ENCODE data around the gene ELF4. TPM values are rescaled to one million over a fixed set of nuclear protein-coding genes. Genes with fewer than 3 reads are reported as not detected.

ELF4 gene
- total and polyA plus RNA-seq, 2 of the 13 experiments (the other 11 are each of a cell fraction or from before 2014, with no cell fraction given) = 1.3 to 2.6 TPM

DNA sequence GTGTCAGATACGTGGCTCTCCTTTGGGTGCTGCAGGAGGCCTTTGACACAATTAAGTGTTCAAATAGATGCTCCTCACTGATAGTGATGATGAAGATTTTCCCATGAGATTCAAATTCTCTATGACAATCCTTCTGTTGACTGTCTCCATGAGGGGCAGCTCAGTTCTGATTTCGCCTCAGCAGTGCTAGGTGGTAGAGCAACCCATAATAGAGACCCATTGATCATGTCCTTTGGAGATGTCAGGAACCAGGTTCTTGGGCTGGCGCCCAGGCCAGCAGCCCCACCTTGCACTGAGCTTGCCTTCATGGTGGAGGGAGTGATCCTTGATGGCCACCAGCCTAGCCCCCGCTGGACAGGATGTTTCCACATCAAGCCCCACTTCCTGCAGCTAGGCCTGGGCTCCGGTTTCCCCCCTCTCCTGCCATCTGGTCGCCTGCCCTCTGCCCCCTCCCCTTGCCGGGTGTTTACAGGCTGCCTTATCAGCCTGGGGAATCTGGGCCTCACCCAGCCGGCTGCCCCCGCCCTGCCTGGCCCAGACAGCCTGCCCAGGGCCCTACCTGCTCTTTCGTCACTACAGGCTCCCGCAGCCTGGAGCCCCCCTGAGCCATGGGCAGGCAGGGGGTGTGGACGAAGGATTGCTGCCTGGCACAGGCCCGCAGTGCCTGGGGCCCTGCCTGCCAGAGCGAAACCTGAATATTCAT is 12.6 kb downstream of the ELF4 start:
- WGBS (ENCODE audit: low lambda C conversion rate) = 23% methylated on average over 3 of the region's 14 CpGs
- intact Hi-C loops (cut with micrococcal nuclease; ENCODE audit: unreplicated experiment) = no loop called here
- no peaks in the 10 kb centered on the region for H3K36me3 ChIP-seq (replicated peaks in 1 of 2; ENCODE audit: control insufficient read depth in 1 of 2, insufficient read depth in 2 of 2, low read length in 2 of 2)
- H3K27me3 ChIP-seq (ENCODE audit: control insufficient read depth in 1 of 2, insufficient read depth in 2 of 2, low read length in 2 of 2) = no peaks in the 10 kb centered on the region
- H3K79me2 ChIP-seq (ENCODE audit: insufficient read depth, low read length) = no peaks in the 10 kb centered on the region
- no peak overlapping the region for H3K27ac ChIP-seq (ENCODE audit: extremely low read length, insufficient read depth, low read length)
- peak overlapping the region; percentile 76 for H3K4me2 ChIP-seq (ENCODE audit: low read depth, low read length)
- H3K9me3 ChIP-seq (ENCODE audit: low read length) = no peaks in the 10 kb centered on the region
- BruUV-seq (replicated peaks) = no TSS peak
- DNase-seq (ENCODE audit: low spot score) (peak; percentile 50), ATAC-seq (peak; percentile 89), FAIRE-seq (no peak)
- no peak overlapping the region for H2AFZ ChIP-seq (ENCODE audit: low read length)
- no peaks in the 10 kb centered on the region for H4K20me1 ChIP-seq (ENCODE audit: insufficient read depth, low read length)
- H3K4me3 ChIP-seq (replicated peaks in 1 of 3; ENCODE audit: insufficient read depth in 1 of 3, low read depth in 2 of 3, low read length in 3 of 3) = peak overlapping the region; percentile 31 to 50 (median 34); a peak in 4 of 6 replicates
- POLR2A ChIA-PET = interaction anchor here (0.9 to 1.1 kb wide), 2 partner anchors 12 to 22 kb away, joined by 3 to 6 read pairs; no protein-coding TSS in a partner anchor
- CTCF ChIA-PET (ENCODE audit: low intra/inter-chr PET ratio, low total read pairs) = no interaction called here
- peaks cover 44% of the 10 kb centered on the region for H3K4me1 ChIP-seq (ENCODE audit: insufficient read depth, low read length)
- in situ Hi-C loops (cut with HindIII; ENCODE audit: extremely low pct_ligation_motif_present, low pct_unique_long_range_greater_than_20kb) = no loop called here
- 0 out of 2 replicates have a peak overlapping the region, but pooled peaks have one; percentile 14 for H3K9ac ChIP-seq (ENCODE audit: insufficient read depth, low read depth, low read length)
- TF ChIP-seq, protein P1, sequence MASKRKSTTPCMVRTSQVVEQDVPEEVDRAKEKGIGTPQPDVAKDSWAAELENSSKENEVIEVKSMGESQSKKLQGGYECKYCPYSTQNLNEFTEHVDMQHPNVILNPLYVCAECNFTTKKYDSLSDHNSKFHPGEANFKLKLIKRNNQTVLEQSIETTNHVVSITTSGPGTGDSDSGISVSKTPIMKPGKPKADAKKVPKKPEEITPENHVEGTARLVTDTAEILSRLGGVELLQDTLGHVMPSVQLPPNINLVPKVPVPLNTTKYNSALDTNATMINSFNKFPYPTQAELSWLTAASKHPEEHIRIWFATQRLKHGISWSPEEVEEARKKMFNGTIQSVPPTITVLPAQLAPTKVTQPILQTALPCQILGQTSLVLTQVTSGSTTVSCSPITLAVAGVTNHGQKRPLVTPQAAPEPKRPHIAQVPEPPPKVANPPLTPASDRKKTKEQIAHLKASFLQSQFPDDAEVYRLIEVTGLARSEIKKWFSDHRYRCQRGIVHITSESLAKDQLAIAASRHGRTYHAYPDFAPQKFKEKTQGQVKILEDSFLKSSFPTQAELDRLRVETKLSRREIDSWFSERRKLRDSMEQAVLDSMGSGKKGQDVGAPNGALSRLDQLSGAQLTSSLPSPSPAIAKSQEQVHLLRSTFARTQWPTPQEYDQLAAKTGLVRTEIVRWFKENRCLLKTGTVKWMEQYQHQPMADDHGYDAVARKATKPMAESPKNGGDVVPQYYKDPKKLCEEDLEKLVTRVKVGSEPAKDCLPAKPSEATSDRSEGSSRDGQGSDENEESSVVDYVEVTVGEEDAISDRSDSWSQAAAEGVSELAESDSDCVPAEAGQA (IDR thresholded peaks at IDR 0.05; ENCODE audit: low read depth) = no peak
- TF ChIP-seq, protein P1 (CRISPR knock-in tag; IDR thresholded peaks at IDR 0.05; ENCODE audit: borderline replicate concordance) = no peak
- TF ChIP-seq ARNT2 (CRISPR knock-in tag; IDR thresholded peaks at IDR 0.05; ENCODE audit: low read depth) = no peak
- TF ChIP-seq ZFX (CRISPR knock-in tag; IDR thresholded peaks at IDR 0.05; ENCODE audit: low read depth) = peak; percentile 73; the same call in 1 of the 2 replicates
- no peak for TF ChIP-seq RAD51 (IDR thresholded peaks at IDR 0.05; ENCODE audit: borderline replicate concordance)
- TF ChIP-seq ZNF563 (CRISPR knock-in tag; IDR thresholded peaks at IDR 0.05) = no peak
- TF ChIP-seq ZKSCAN1 (IDR thresholded peaks at IDR 0.05; ENCODE audit: low read length) = no peak
- TF ChIP-seq, protein P2, sequence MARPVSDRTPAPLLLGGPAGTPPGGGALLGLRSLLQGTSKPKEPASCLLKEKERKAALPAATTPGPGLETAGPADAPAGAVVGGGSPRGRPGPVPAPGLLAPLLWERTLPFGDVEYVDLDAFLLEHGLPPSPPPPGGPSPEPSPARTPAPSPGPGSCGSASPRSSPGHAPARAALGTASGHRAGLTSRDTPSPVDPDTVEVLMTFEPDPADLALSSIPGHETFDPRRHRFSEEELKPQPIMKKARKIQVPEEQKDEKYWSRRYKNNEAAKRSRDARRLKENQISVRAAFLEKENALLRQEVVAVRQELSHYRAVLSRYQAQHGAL (CRISPR knock-in tag; IDR thresholded peaks at IDR 0.05; ENCODE audit: not compliant biosample characterization) = no peak
- TF ChIP-seq ZNF263 (CRISPR knock-in tag; IDR thresholded peaks at IDR 0.05) = no peak
- TF ChIP-seq RNF2 (conservative IDR thresholded peaks at IDR 0.05; ENCODE audit: low read depth) = no peak
- TF ChIP-seq KDM5A (IDR thresholded peaks at IDR 0.05; ENCODE audit: borderline replicate concordance, low read length) = no peak
- no peak for TF ChIP-seq ZNF546 (CRISPR knock-in tag; conservative IDR thresholded peaks at IDR 0.05)
- no peak for TF ChIP-seq LCORL (IDR thresholded peaks at IDR 0.05)
- peak; percentile 64; the same call in 1 of the 2 replicates for TF ChIP-seq LCORL (CRISPR knock-in tag; IDR thresholded peaks at IDR 0.05)
- no peak for TF ChIP-seq ZNF354B (CRISPR knock-in tag; IDR thresholded peaks at IDR 0.05)
- TF ChIP-seq MYC (CRISPR knock-in tag; IDR thresholded peaks at IDR 0.05; ENCODE audit: borderline replicate concordance) = peak; percentile 54; the same call in 1 of the 2 replicates
- TF ChIP-seq HOXA3 (CRISPR knock-in tag; IDR thresholded peaks at IDR 0.05) = peak; percentile 22; the same call in 1 of the 2 replicates
- TF ChIP-seq AGO2 (optimal IDR thresholded peaks at IDR 0.05; ENCODE audit: low read depth, low read length) = no peak
- no peak for TF ChIP-seq PPARG (CRISPR knock-in tag; conservative IDR thresholded peaks at IDR 0.05)
- peak; percentile 63; the same call in 1 of the 2 replicates for TF ChIP-seq ETV5 (CRISPR knock-in tag; IDR thresholded peaks at IDR 0.05; ENCODE audit: borderline replicate concordance)
- no peak for TF ChIP-seq RFXANK (CRISPR knock-in tag; IDR thresholded peaks at IDR 0.05)

Measured in HepG2 (cell line).